ENCODE results near the gene EFNB2. TPM values are rescaled to one million over a fixed set of nuclear protein-coding genes. Genes with fewer than 3 reads are reported as not detected.

The EFNB2 gene
- polyA plus RNA-seq, 3 donors = not detected

GRCh38 chr13:106484537-106485193, 50.8 kb downstream of the EFNB2 start:
- H3K36me3 ChIP-seq (replicated peaks in 1 of 2; ENCODE audit: control insufficient read depth in 1 of 2, insufficient read depth in 2 of 2, low read length in 2 of 2) = no peaks in the 10 kb centered on the region
- intact Hi-C loops (cut with micrococcal nuclease) = no loop called here
- no peak overlapping the region for H3K4me3 ChIP-seq (replicated peaks in 1 of 3; ENCODE audit: low read depth in 2 of 3, low read length in 3 of 3)
- TF ChIP-seq CTCF (IDR thresholded peaks at IDR 0.05) = no peak
- no peaks in the 10 kb centered on the region for H3K36me3 Mint-ChIP-seq
- H3K79me2 ChIP-seq (ENCODE audit: insufficient read depth, low read length) = no peaks in the 10 kb centered on the region
- H3K9me3 ChIP-seq (replicated peaks in 1 of 2; ENCODE audit: control insufficient read depth in 1 of 2, insufficient read depth in 1 of 2, low read length in 2 of 2) = no peaks in the 10 kb centered on the region
- H4K20me1 ChIP-seq (ENCODE audit: insufficient read depth, low read length) = no peaks in the 10 kb centered on the region
- no peak overlapping the region for H3K27ac ChIP-seq (ENCODE audit: low read depth in 1 of 2, low read length in 2 of 2)
- no peak overlapping the region for H3K4me2 ChIP-seq (replicated peaks; ENCODE audit: extremely low read depth, low read length, poor library complexity, severe bottlenecking)
- no peak overlapping the region for H3K4me3 Mint-ChIP-seq
- peaks cover 0 to 5% (median 2%) of the 10 kb centered on the region in 7 donors for H3K9me3 Mint-ChIP-seq
- peaks cover 3% of the 10 kb centered on the region for H3K4me1 Mint-ChIP-seq
- 0% methylated on average over 4 of the region's 12 CpGs for WGBS (ENCODE audit: insufficient coverage)
- peaks cover 15 to 38% (median 19%) of the 10 kb centered on the region in 3 donors for H3K27me3 Mint-ChIP-seq (ENCODE audit: low read depth in 3 of 3)
- no peak overlapping the region for H3K27ac Mint-ChIP-seq
- DNase-seq = no peak
- no peak overlapping the region for H2AFZ ChIP-seq (ENCODE audit: insufficient read depth, low read depth, low read length, poor library complexity, severe bottlenecking)
- no peak overlapping the region for H3K9ac ChIP-seq (ENCODE audit: insufficient read depth, low read length, poor library complexity, severe bottlenecking)
- H3K27me3 ChIP-seq (ENCODE audit: control insufficient read depth in 2 of 2, insufficient read depth in 2 of 2, low read length in 2 of 2) = peaks cover 12 to 30% of the 10 kb centered on the region in 2 donors
- no peaks in the 10 kb centered on the region for H3K4me1 ChIP-seq (ENCODE audit: control insufficient read depth in 1 of 2, insufficient read depth in 2 of 2, low read length in 2 of 2)

GRCh38 chr13:106484084-106484483, 51.4 kb downstream of the EFNB2 start:
- no peak overlapping the region for H3K9ac ChIP-seq (ENCODE audit: insufficient read depth, low read length, poor library complexity, severe bottlenecking)

More at GRCh38 chr13:106484084-106484483, 51.4 kb downstream of the EFNB2 start:
- Mint-ChIP-seq H3K4me1 (peaks cover 3% of the 10 kb centered on the region), H3K9me3 (peaks cover 0 to 5% (median 2%) of the 10 kb centered on the region in 7 donors), H3K36me3 (no peaks in the 10 kb centered on the region), H3K27me3 (ENCODE audit: low read depth in 3 of 3) (peaks cover 15 to 32% (median 15%) of the 10 kb centered on the region in 3 donors), H3K4me3 (peak overlapping the region in 1 of 2 donors; percentile 27), H3K27ac (peak overlapping the region in 1 of 7 donors; percentile 35)
- H3K27ac ChIP-seq (ENCODE audit: low read depth in 1 of 2, low read length in 2 of 2) = no peak overlapping the region
- no peaks in the 10 kb centered on the region for H3K9me3 ChIP-seq (replicated peaks in 1 of 2; ENCODE audit: control insufficient read depth in 1 of 2, insufficient read depth in 1 of 2, low read length in 2 of 2)
- H3K4me1 ChIP-seq (ENCODE audit: control insufficient read depth in 1 of 2, insufficient read depth in 2 of 2, low read length in 2 of 2) = no peaks in the 10 kb centered on the region
- no peak overlapping the region for H3K4me2 ChIP-seq (replicated peaks; ENCODE audit: extremely low read depth, low read length, poor library complexity, severe bottlenecking)
- H3K4me3 ChIP-seq (replicated peaks in 1 of 3; ENCODE audit: low read depth in 2 of 3, low read length in 3 of 3) = no peak overlapping the region
- intact Hi-C loops (cut with micrococcal nuclease) = no loop called here
- H4K20me1 ChIP-seq (ENCODE audit: insufficient read depth, low read length) = no peaks in the 10 kb centered on the region
- DNase-seq = no peak
- H2AFZ ChIP-seq (ENCODE audit: insufficient read depth, low read depth, low read length, poor library complexity, severe bottlenecking) = no peak overlapping the region
- 84% methylated on average over 6 of the region's 9 CpGs for WGBS (ENCODE audit: insufficient coverage)
- no peak for TF ChIP-seq CTCF (IDR thresholded peaks at IDR 0.05)
- H3K36me3 ChIP-seq (replicated peaks in 1 of 2; ENCODE audit: control insufficient read depth in 1 of 2, insufficient read depth in 2 of 2, low read length in 2 of 2) = no peaks in the 10 kb centered on the region
- H3K27me3 ChIP-seq (ENCODE audit: control insufficient read depth in 2 of 2, insufficient read depth in 2 of 2, low read length in 2 of 2) = peaks cover 8 to 24% of the 10 kb centered on the region in 2 donors
- H3K79me2 ChIP-seq (ENCODE audit: insufficient read depth, low read length) = no peaks in the 10 kb centered on the region

Measured in CD14-positive monocyte (primary cell).